Thymus (tissue), 11 donors: Measurements from ENCODE around the gene NSUN2. TPM values are rescaled to one million over a fixed set of nuclear protein-coding genes. Genes with fewer than 3 reads are reported as not detected.
"Not testable (repeated sequence)": the region's sequence is repeated elsewhere in the genome, so short reads cannot be mapped to it uniquely, and the experiment has no call there.

Experiments
- DNase-seq, 9 donors: peaks; one replicate each; pipeline ENCODE4 v3.0.0-alpha.2; 2013; ENCODE audit warnings: low spot score in 9 of 9, low read depth in 6 of 9, missing footprints in 1 of 9
- H3K27ac ChIP-seq, 2 donors: one replicate each; pipeline ENCODE4 v1.5.1; 2013; ENCODE audit warnings: control low read depth in 1 of 2, low read depth in 1 of 2, low read length in 1 of 2, mild to moderate bottlenecking in 1 of 2, moderate library complexity in 1 of 2
- H3K27me3 ChIP-seq, 2 donors: one replicate each; pipeline ENCODE4 v1.5.1; 2013; ENCODE audit warnings: low read length in 1 of 2; ENCODE audit not compliant: control insufficient read depth in 2 of 2, insufficient read depth in 1 of 2
- H3K36me3 ChIP-seq, 2 donors: one replicate each; pipeline ENCODE4 v1.5.1; 2013; ENCODE audit warnings: low read length in 1 of 2, mild to moderate bottlenecking in 1 of 2, moderate library complexity in 1 of 2; ENCODE audit not compliant: control insufficient read depth in 2 of 2, insufficient read depth in 2 of 2
- H3K4me1 ChIP-seq, 2 donors: one replicate each; pipeline ENCODE4 v1.5.1; 2013; ENCODE audit warnings: low read length in 2 of 2; ENCODE audit not compliant: control insufficient read depth in 2 of 2, insufficient read depth in 2 of 2
- H3K4me3 ChIP-seq, 2 donors: one replicate each; pipeline ENCODE4 v1.5.1; 2013; ENCODE audit warnings: low read length in 2 of 2, control low read depth in 1 of 2, mild to moderate bottlenecking in 1 of 2
- H3K9me3 ChIP-seq, 2 donors: one replicate each; pipeline ENCODE4 v1.5.1; 2013; ENCODE audit warnings: low read length in 1 of 2, mild to moderate bottlenecking in 1 of 2; ENCODE audit not compliant: control insufficient read depth in 2 of 2, insufficient read depth in 1 of 2
- WGBS: extraction: QIAGEN DNeasy Blood & Tissue Kit; methylation state at CpG from one replicate; pipeline ENCODE4 v1.1.7; 2013; 5-methylcytosine and 5-hydroxymethylcytosine counted together
- polyA plus RNA-seq: library from polyadenylated mRNA; stranded (reverse); fragments of 200-250 nt; gene quantifications from one replicate; pipeline ENCODE4 v1.2.3, GENCODE V29; 2013
- total RNA-seq: library from RNA; stranded (reverse); fragments of 120-200 nt; gene quantifications from one replicate; pipeline ENCODE4 v1.2.4, GENCODE V29; 2013
- donor health status: healthy.

The NSUN2 gene
- total and polyA plus RNA-seq, 2 donors, result 43.9 to 68.1 TPM

GRCh38 chr5:6576861-6577501, 55.9 kb downstream of the NSUN2 start:
- 74% methylated on average over 5 of the region's 5 CpGs for WGBS
- H3K27ac ChIP-seq, result no peak overlapping the region
- no peak overlapping the region for H3K4me3 ChIP-seq
- H3K27me3 ChIP-seq, result peaks cover 7 to 21% of the 10 kb centered on the region in 2 donors
- peaks cover 0 to 1% of the 10 kb centered on the region in 2 donors for H3K9me3 ChIP-seq
- no peaks in the 10 kb centered on the region for H3K36me3 ChIP-seq
- H3K4me1 ChIP-seq, result no peaks in the 10 kb centered on the region
- peak in 2 of 9 donors; percentile 10 to 13 for DNase-seq

GRCh38 chr5:6574537-6575245, 58.2 kb downstream of the NSUN2 start:
- Histone ChIP-seq H3K27me3 (peaks cover 0 to 10% of the 10 kb centered on the region in 2 donors), H3K36me3 (no peaks in the 10 kb centered on the region), H3K4me1 (no peaks in the 10 kb centered on the region), H3K27ac (no peak overlapping the region), H3K4me3 (no peak overlapping the region), H3K9me3 (peaks cover 0 to 1% of the 10 kb centered on the region in 2 donors)
- DNase-seq, result no peak
- WGBS, result 54% methylated on average over 12 of the region's 12 CpGs

- peaks cover 0 to 1% of the 10 kb centered on the region in 2 donors for H3K9me3 ChIP-seq
- 77% methylated on average over 11 of the region's 11 CpGs for WGBS
- no peaks in the 10 kb centered on the region for H3K36me3 ChIP-seq
- no peak for DNase-seq
- no peak overlapping the region for H3K27ac ChIP-seq
- H3K4me3 ChIP-seq, result no peak overlapping the region
- no peaks in the 10 kb centered on the region for H3K4me1 ChIP-seq
- peaks cover 0 to 6% of the 10 kb centered on the region in 2 donors for H3K27me3 ChIP-seq
These were observed 58.7 kb downstream of the NSUN2 start for GRCh38 chr5:6574111-6574510.

GRCh38 chr5:6573651-6574101, 59.2 kb downstream of the NSUN2 start:
- Histone ChIP-seq H3K36me3 (no peaks in the 10 kb centered on the region), H3K4me3 (no peak overlapping the region), H3K4me1 (no peaks in the 10 kb centered on the region), H3K27ac (no peak overlapping the region), H3K27me3 (peaks cover 0 to 6% of the 10 kb centered on the region in 2 donors), H3K9me3 (peaks cover 0 to 1% of the 10 kb centered on the region in 2 donors)
- DNase-seq, result no peak
- 73% methylated on average over 12 of the region's 12 CpGs for WGBS

GRCh38 chr5:6572825-6573380, 59.9 kb downstream of the NSUN2 start:
- Histone ChIP-seq H3K36me3 (no peaks in the 10 kb centered on the region), H3K4me1 (no peaks in the 10 kb centered on the region), H3K27me3 (peaks cover 0 to 6% of the 10 kb centered on the region in 2 donors), H3K9me3 (no peaks in the 10 kb centered on the region), H3K4me3 (no peak overlapping the region), H3K27ac (no peak overlapping the region)
- WGBS, result 94% methylated on average over 21 of the region's 21 CpGs
- no peak for DNase-seq

GRCh38 chr5:6572086-6572824, 60.6 kb downstream of the NSUN2 start:
- WGBS, result 91% methylated on average over 30 of the region's 30 CpGs
- Histone ChIP-seq H3K27me3 (peaks cover 0 to 6% of the 10 kb centered on the region in 2 donors), H3K36me3 (no peaks in the 10 kb centered on the region), H3K27ac (no peak overlapping the region), H3K4me1 (no peaks in the 10 kb centered on the region), H3K9me3 (no peaks in the 10 kb centered on the region), H3K4me3 (no peak overlapping the region)
- no peak for DNase-seq

GRCh38 chr5:6571607-6572006, 61.2 kb downstream of the NSUN2 start:
- DNase-seq, H3K27ac ChIP-seq, H3K4me1 ChIP-seq, H3K27me3 ChIP-seq, H3K4me3 ChIP-seq, H3K36me3 ChIP-seq, H3K9me3 ChIP-seq: not testable (repeated sequence)
- WGBS, result 54% methylated on average over 2 of the region's 2 CpGs

- no peaks in the 10 kb centered on the region for H3K4me1 ChIP-seq
- no peaks in the 10 kb centered on the region for H3K9me3 ChIP-seq
- H3K27ac ChIP-seq, result no peak overlapping the region
- WGBS, result 79% methylated on average over 5 of the region's 5 CpGs
- peaks cover 0 to 6% of the 10 kb centered on the region in 2 donors for H3K27me3 ChIP-seq
- H3K36me3 ChIP-seq, result no peaks in the 10 kb centered on the region
- no peak overlapping the region for H3K4me3 ChIP-seq
- DNase-seq, result no peak
These were observed 62.3 kb downstream of the NSUN2 start for GRCh38 chr5:6570530-6570929.

- 86% methylated on average over 6 of the region's 6 CpGs for WGBS
These were observed 64.0 kb downstream of the NSUN2 start for GRCh38 chr5:6568889-6569288.

More at GRCh38 chr5:6568889-6569288, 64.0 kb downstream of the NSUN2 start:
- Histone ChIP-seq H3K4me3 (no peak overlapping the region), H3K27ac (no peak overlapping the region), H3K4me1 (no peaks in the 10 kb centered on the region), H3K27me3 (peaks cover 0 to 4% of the 10 kb centered on the region in 2 donors), H3K36me3 (no peaks in the 10 kb centered on the region), H3K9me3 (no peaks in the 10 kb centered on the region)
- no peak for DNase-seq
